ENCODE data around the gene TMEM9. TPM values are rescaled to one million over a fixed set of nuclear protein-coding genes. Genes with fewer than 3 reads are reported as not detected.

Gene TMEM9
- total and polyA plus RNA-seq, 2 of the 8 experiments (the other 6 are each of a cell fraction or from before 2014, with no cell fraction given), result 79.9 to 181 TPM

GRCh38 chr1:201110138-201110537 lies 44.1 kb downstream of the TMEM9 start:
- H3K4ac ChIP-seq (replicated peaks; ENCODE audit: insufficient read length, low read depth, low read length), result no peak overlapping the region
- H3K4me2 ChIP-seq (ENCODE audit: insufficient read depth in 1 of 2, low read depth in 2 of 2, low read length in 2 of 2), result no peak overlapping the region
- H3K27me3 ChIP-seq (replicated peaks in 1 of 4; ENCODE audit: control insufficient read depth in 3 of 4, extremely low read depth in 1 of 4, insufficient read depth in 3 of 4, low read length in 3 of 4), result peaks cover 0 to 10% (median 9%) of the 10 kb centered on the region in 4 experiments; a peak in 6 of 7 replicates
- H3K4me3 ChIP-seq (ENCODE audit: extremely low read depth in 1 of 4, insufficient read depth in 2 of 4, low read depth in 3 of 4, low read length in 4 of 4), result no peak overlapping the region
- H3K56ac ChIP-seq (replicated peaks; ENCODE audit: insufficient read length, low read depth, low read length), result no peak overlapping the region
- WGBS, 2 experiments (ENCODE audit: extremely low coverage in 1 of 2, insufficient coverage in 1 of 2, insufficient read length in 1 of 2, insufficient replicate concordance in 2 of 2, low coverage in 1 of 2, low lambda C conversion rate in 2 of 2, missing lambda C conversion rate in 1 of 2), result 86% methylated on average over 10 of the region's 10 CpGs; no CpG with 5 or more reads in 1 of the 2 experiments
- no peak overlapping the region for H4K91ac ChIP-seq (replicated peaks; ENCODE audit: insufficient read length, low read length)
- H3K36me3 ChIP-seq (ENCODE audit: control insufficient read depth in 2 of 4, insufficient read depth in 4 of 4, low read length in 3 of 4), result no peaks in the 10 kb centered on the region
- no peak overlapping the region for H4K8ac ChIP-seq (ENCODE audit: extremely low read depth, insufficient read depth, low read length)
- no peak overlapping the region for H3K23ac ChIP-seq (ENCODE audit: insufficient read length)
- no peak overlapping the region for H2BK5ac ChIP-seq (ENCODE audit: low read depth, low read length)
- no peaks in the 10 kb centered on the region for H4K20me1 ChIP-seq (replicated peaks in 1 of 2; ENCODE audit: control insufficient read depth in 1 of 2, insufficient read depth in 2 of 2, low read length in 2 of 2)
- H2AFZ ChIP-seq (ENCODE audit: low read length), result no peak overlapping the region
- FAIRE-seq (no peak), DNase-seq (ENCODE audit: low read depth in 1 of 2, low spot score in 2 of 2) (no peak)
- no peak overlapping the region for H3K27ac ChIP-seq (ENCODE audit: low read depth, low read length)
- H3K9ac ChIP-seq (replicated peaks in 1 of 4; ENCODE audit: extremely low read depth in 1 of 4, low read depth in 3 of 4, low read length in 3 of 4), result no peak overlapping the region
- H2AK5ac ChIP-seq (ENCODE audit: low read depth, low read length), result no peak overlapping the region
- no peak overlapping the region for H2BK120ac ChIP-seq (replicated peaks; ENCODE audit: low read depth, low read length)
- no peak overlapping the region for H4K5ac ChIP-seq (ENCODE audit: insufficient read length, low read depth, low read length)
- H2BK15ac ChIP-seq (ENCODE audit: low read length), result no peak overlapping the region
- POLR2A ChIA-PET (ENCODE audit: partially characterized antibody), result no interaction called here
- CTCF ChIA-PET (ENCODE audit: partially characterized antibody), result interaction anchor here (5.9 to 16.3 kb wide), 2 partner anchors 9 to 27 kb away, joined by 41 to 343 read pairs; no protein-coding TSS in a partner anchor
- no peak overlapping the region for H3K14ac ChIP-seq (ENCODE audit: insufficient read length)
- peaks cover 0 to 9% (median 3%) of the 10 kb centered on the region in 4 experiments; a peak in 3 of 7 replicates for H3K4me1 ChIP-seq (replicated peaks in 1 of 4; ENCODE audit: control insufficient read depth in 3 of 4, insufficient read depth in 4 of 4, low read length in 3 of 4)
- no peak overlapping the region for H3K18ac ChIP-seq (ENCODE audit: extremely low read depth, low read length)
- H2BK20ac ChIP-seq (ENCODE audit: low read length), result no peak overlapping the region
- H2BK12ac ChIP-seq (ENCODE audit: low read depth, low read length), result no peak overlapping the region
- peaks cover 7% of the 10 kb centered on the region; the same call in 1 of the 2 replicates for H3K23me2 ChIP-seq (ENCODE audit: low read depth, low read length)
- no peaks in the 10 kb centered on the region for H3K79me2 ChIP-seq (ENCODE audit: control insufficient read depth in 1 of 2, insufficient read depth in 2 of 2, low read length in 2 of 2)
- no peaks in the 10 kb centered on the region for H3K79me1 ChIP-seq (ENCODE audit: low read depth, low read length)
- no peaks in the 10 kb centered on the region for H3K9me3 ChIP-seq (ENCODE audit: insufficient read depth in 2 of 2, low read depth in 1 of 2, low read length in 1 of 2)
- TF ChIP-seq TCF12 (IDR thresholded peaks at IDR 0.05; ENCODE audit: low read depth, low read length) (no peak), ASH2L (IDR thresholded peaks at IDR 0.05; ENCODE audit: low read length) (no peak), SUZ12 (IDR thresholded peaks at IDR 0.05; ENCODE audit: low read length) (no peak), KDM4A (IDR thresholded peaks at IDR 0.05; ENCODE audit: low read depth, low read length, severe bottlenecking) (no peak)
